ENCODE data around the gene CHORDC1. TPM values are rescaled to one million over a fixed set of nuclear protein-coding genes. Genes with fewer than 3 reads are reported as not detected.
"Not testable (repeated sequence)": the region's sequence is repeated elsewhere in the genome, so short reads cannot be mapped to it uniquely, and the experiment has no call there.

The CHORDC1 gene
- total and polyA plus RNA-seq, 2 experiments from 2014 or later = 36.0 to 51.2 TPM

- no peaks in the 10 kb centered on the region for H3K36me3 ChIP-seq
- H3K27ac ChIP-seq = no peak overlapping the region
- no peak overlapping the region for H3K4me3 ChIP-seq
- no peak for TF ChIP-seq CTCF (IDR thresholded peaks at IDR 0.05; ENCODE audit: low read depth, low read length)
- H3K4me1 ChIP-seq (ENCODE audit: low read depth) = peaks cover 18% of the 10 kb centered on the region
- H3K9me3 ChIP-seq (ENCODE audit: low read depth) = no peaks in the 10 kb centered on the region
- no peaks in the 10 kb centered on the region for H3K27me3 ChIP-seq
- DNase-seq (ENCODE audit: low read depth in 1 of 2, low spot score in 1 of 2) = no peak
Observed at GRCh38 chr11:90178751-90179150, 44.1 kb downstream of the CHORDC1 start.

GRCh38 chr11:90176069-90176468, 46.8 kb downstream of the CHORDC1 start:
- H3K9me3 ChIP-seq (ENCODE audit: low read depth) = no peaks in the 10 kb centered on the region
- peaks cover 12% of the 10 kb centered on the region for H3K4me1 ChIP-seq (ENCODE audit: low read depth)
- DNase-seq (ENCODE audit: low read depth in 1 of 2, low spot score in 1 of 2) = no peak
- H3K36me3 ChIP-seq = no peaks in the 10 kb centered on the region
- H3K27me3 ChIP-seq = no peaks in the 10 kb centered on the region
- no peak overlapping the region for H3K4me3 ChIP-seq
- TF ChIP-seq CTCF (IDR thresholded peaks at IDR 0.05; ENCODE audit: low read depth, low read length) = no peak
- H3K27ac ChIP-seq = no peak overlapping the region

- Histone ChIP-seq H3K4me1 (ENCODE audit: low read depth) (peaks cover 3% of the 10 kb centered on the region), H3K4me3 (no peak overlapping the region), H3K36me3 (no peaks in the 10 kb centered on the region), H3K9me3 (ENCODE audit: low read depth) (no peaks in the 10 kb centered on the region), H3K27me3 (no peaks in the 10 kb centered on the region), H3K27ac (no peak overlapping the region)
- no peak for TF ChIP-seq CTCF (IDR thresholded peaks at IDR 0.05; ENCODE audit: low read depth, low read length)
- DNase-seq (ENCODE audit: low read depth in 1 of 2, low spot score in 1 of 2) = no peak
Observed at GRCh38 chr11:90171359-90171758, 51.5 kb downstream of the CHORDC1 start.

GRCh38 chr11:90168571-90168970, 54.3 kb downstream of the CHORDC1 start:
- no peaks in the 10 kb centered on the region for H3K9me3 ChIP-seq (ENCODE audit: low read depth)
- DNase-seq (ENCODE audit: low read depth in 1 of 2, low spot score in 1 of 2) = no peak
- peaks cover 5% of the 10 kb centered on the region for H3K36me3 ChIP-seq
- no peak for TF ChIP-seq CTCF (IDR thresholded peaks at IDR 0.05; ENCODE audit: low read depth, low read length)
- no peaks in the 10 kb centered on the region for H3K27me3 ChIP-seq
- H3K4me3 ChIP-seq = no peak overlapping the region
- H3K27ac ChIP-seq = no peak overlapping the region
- no peaks in the 10 kb centered on the region for H3K4me1 ChIP-seq (ENCODE audit: low read depth)

GRCh38 chr11:90167704-90168103, 55.1 kb downstream of the CHORDC1 start:
- not testable (repeated sequence) for DNase-seq (ENCODE audit: low read depth in 1 of 2, low spot score in 1 of 2); H3K4me3 ChIP-seq; H3K4me1 ChIP-seq (ENCODE audit: low read depth); H3K27me3 ChIP-seq; H3K27ac ChIP-seq; H3K9me3 ChIP-seq (ENCODE audit: low read depth); H3K36me3 ChIP-seq

- not testable (repeated sequence) for H3K4me1 ChIP-seq (ENCODE audit: low read depth); H3K27ac ChIP-seq; H3K4me3 ChIP-seq; H3K27me3 ChIP-seq; DNase-seq (ENCODE audit: low read depth in 1 of 2, low spot score in 1 of 2); H3K9me3 ChIP-seq (ENCODE audit: low read depth); H3K36me3 ChIP-seq
Observed at GRCh38 chr11:90166982-90167573, 55.8 kb downstream of the CHORDC1 start.

Other genes with a start within 250 kb of the CHORDC1 start
- not detected in 2 replicates for gene TRIM49C, start 191.9 kb downstream of the CHORDC1 start, total RNA-seq
- gene TRIM49C, start 191.9 kb downstream of the CHORDC1 start, polyA plus RNA-seq = not detected in 2 replicates
- gene UBTFL1, start 137.1 kb downstream of the CHORDC1 start, total RNA-seq = not detected in 2 replicates
- not detected in 2 replicates for gene UBTFL1, start 137.1 kb downstream of the CHORDC1 start, polyA plus RNA-seq
- 5.3 and 13.0 TPM in 2 replicates for gene NAALAD2, start 88.4 kb downstream of the CHORDC1 start, total RNA-seq
- 8.3 and 14.6 TPM in 2 replicates for gene NAALAD2, start 88.4 kb downstream of the CHORDC1 start, polyA plus RNA-seq

Measured in cardiac muscle cell (in vitro differentiated cells and primary cell).